Gastrocnemius medialis (tissue), 4 donors: ENCODE measurements around the gene FNIP1.

Experiments used
- POLR2A ChIP-seq, 2 donors: fragments of 450-650 bp; IDR thresholded peaks; one replicate each; pipeline ENCODE4 v1.6.1; 2017; ENCODE audit warnings: antibody characterized with exemption in 2 of 2, mild to moderate bottlenecking in 2 of 2, moderate library complexity in 2 of 2
- TF ChIP-seq, protein P1 (sequence below), 5 experiments: fragments of 450-650 bp in 3 of 5; fragments of 200-600 bp in 2 of 5; sonication (generic) in 2 of 5; IDR thresholded peaks in 4 of 5; conservative IDR thresholded peaks in 1 of 5; 1 replicate in 4 of 5; 2 replicates in 1 of 5; pipeline ENCODE4 v1.5.1; 2016 to 2019; ENCODE audit warnings: antibody characterized with exemption in 5 of 5, mild to moderate bottlenecking in 3 of 5, moderate library complexity in 3 of 5

DNA sequence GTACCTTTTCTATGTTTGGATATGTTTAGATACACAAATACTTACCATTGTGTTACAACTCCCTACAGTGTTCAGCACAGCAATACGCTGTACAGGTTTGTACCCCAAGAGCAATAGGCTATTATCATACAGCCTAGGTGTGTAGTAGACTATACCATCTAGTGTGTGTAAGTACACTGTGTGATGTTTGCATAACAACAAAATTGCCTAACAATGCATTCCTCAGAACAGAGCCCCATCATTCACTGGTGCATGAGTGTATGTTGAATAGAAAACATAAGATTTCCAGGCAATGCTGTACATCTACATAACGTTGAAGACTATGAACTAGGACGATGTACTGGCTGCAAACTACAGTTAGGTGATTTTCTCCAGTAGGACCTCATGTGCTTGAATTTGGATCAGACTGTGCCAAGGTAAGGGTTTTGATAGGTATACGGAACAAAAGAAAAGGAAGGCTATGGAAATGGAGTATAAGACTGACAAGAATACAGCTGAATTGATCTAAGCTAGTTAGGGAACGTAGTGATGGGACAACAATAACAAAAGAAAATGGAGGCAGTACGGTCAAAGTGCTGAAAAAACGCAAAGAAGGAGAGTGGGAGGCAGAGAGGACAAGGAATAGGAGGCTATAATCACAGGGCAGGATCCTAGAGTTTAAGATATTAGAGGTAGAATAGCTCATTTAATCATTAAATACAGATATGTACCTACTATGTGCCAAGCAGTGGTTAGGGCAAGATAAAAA lies 46.9 kb downstream of the FNIP1 start:
- TF ChIP-seq, protein P1, sequence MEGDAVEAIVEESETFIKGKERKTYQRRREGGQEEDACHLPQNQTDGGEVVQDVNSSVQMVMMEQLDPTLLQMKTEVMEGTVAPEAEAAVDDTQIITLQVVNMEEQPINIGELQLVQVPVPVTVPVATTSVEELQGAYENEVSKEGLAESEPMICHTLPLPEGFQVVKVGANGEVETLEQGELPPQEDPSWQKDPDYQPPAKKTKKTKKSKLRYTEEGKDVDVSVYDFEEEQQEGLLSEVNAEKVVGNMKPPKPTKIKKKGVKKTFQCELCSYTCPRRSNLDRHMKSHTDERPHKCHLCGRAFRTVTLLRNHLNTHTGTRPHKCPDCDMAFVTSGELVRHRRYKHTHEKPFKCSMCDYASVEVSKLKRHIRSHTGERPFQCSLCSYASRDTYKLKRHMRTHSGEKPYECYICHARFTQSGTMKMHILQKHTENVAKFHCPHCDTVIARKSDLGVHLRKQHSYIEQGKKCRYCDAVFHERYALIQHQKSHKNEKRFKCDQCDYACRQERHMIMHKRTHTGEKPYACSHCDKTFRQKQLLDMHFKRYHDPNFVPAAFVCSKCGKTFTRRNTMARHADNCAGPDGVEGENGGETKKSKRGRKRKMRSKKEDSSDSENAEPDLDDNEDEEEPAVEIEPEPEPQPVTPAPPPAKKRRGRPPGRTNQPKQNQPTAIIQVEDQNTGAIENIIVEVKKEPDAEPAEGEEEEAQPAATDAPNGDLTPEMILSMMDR (IDR thresholded peaks at IDR 0.05 in 4 of 5, conservative IDR thresholded peaks at IDR 0.05 in 1 of 5), result no peak
- TF ChIP-seq POLR2A (IDR thresholded peaks at IDR 0.05), result no peak
